H1 (cell line): ENCODE data around the gene BBS4. TPM values are rescaled to one million over a fixed set of nuclear protein-coding genes. Genes with fewer than 3 reads are reported as not detected.

Experiments used
- CHD7 ChIP-seq: fragments of 300-600 bp; sonication (generic); IDR thresholded peaks from 2 replicates; pipeline ENCODE4 v1.7.1; 2012; ENCODE audit warnings: low read length, moderate library complexity, mild to moderate bottlenecking, inconsistent platforms; ENCODE audit not compliant: insufficient replicate concordance
- GABPA ChIP-seq: IDR thresholded peaks from 2 replicates; pipeline ENCODE4 v1.6.1; 2011; ENCODE audit warnings: mild to moderate bottlenecking, low read length, moderate library complexity, borderline replicate concordance; ENCODE audit not compliant: insufficient read depth
- SP4 ChIP-seq: IDR thresholded peaks from 2 replicates; pipeline ENCODE4 v1.6.1; 2012; ENCODE audit warnings: low read length, inconsistent platforms
- TBP ChIP-seq: IDR thresholded peaks from 2 replicates; pipeline ENCODE4 v1.6.1; 2011; ENCODE audit warnings: low read depth, low read length, improper control_type of control experiment
- polyA plus RNA-seq, 7 experiments: library from polyadenylated mRNA; depleted of rRNA in 3 of 7; stranded (reverse) in 5 of 7; unstranded in 2 of 7; fragments of >200 nt in 5 of 7; fragments of 200-250 nt in 2 of 7; gene quantifications; 1 replicate in 5 of 7; 2 replicates in 1 of 7; 4 replicates in 1 of 7; pipeline versions ENCODE4 v1.2.1 to v1.2.3, GENCODE V29; 2011 to 2013; ENCODE audit warnings: missing spikeins in 2 of 7, mixed read lengths in 2 of 7
- total RNA-seq: library from RNA; stranded (reverse); fragmentation: NEBNext Ultra II Directional; extraction: Animal tissue kit (Norgen Biotek cat#: 25700); gene quantifications from 2 replicates; pipeline ENCODE4 v1.2.1, GENCODE V29; 2021

Gene BBS4
- total and polyA plus RNA-seq, 2 of the 8 experiments (the other 6 are each of a cell fraction or from before 2014, with no cell fraction given), result 17.4 to 24.1 TPM

GRCh38 chr15:72698938-72699337, 12.9 kb downstream of the BBS4 start (continued):
- TF ChIP-seq CHD7 (no peak), TBP (no peak), SP4 (no peak), GABPA (no peak)
- TF ChIP-seq, all 59 proteins: peak for 0
